ENCODE data around the gene KCNJ15. TPM values are rescaled to one million over a fixed set of nuclear protein-coding genes. Genes with fewer than 3 reads are reported as not detected.

Gene KCNJ15
- total RNA-seq, 2 donors from 2014 or later: 23.1 to 27.5 TPM

DNA sequence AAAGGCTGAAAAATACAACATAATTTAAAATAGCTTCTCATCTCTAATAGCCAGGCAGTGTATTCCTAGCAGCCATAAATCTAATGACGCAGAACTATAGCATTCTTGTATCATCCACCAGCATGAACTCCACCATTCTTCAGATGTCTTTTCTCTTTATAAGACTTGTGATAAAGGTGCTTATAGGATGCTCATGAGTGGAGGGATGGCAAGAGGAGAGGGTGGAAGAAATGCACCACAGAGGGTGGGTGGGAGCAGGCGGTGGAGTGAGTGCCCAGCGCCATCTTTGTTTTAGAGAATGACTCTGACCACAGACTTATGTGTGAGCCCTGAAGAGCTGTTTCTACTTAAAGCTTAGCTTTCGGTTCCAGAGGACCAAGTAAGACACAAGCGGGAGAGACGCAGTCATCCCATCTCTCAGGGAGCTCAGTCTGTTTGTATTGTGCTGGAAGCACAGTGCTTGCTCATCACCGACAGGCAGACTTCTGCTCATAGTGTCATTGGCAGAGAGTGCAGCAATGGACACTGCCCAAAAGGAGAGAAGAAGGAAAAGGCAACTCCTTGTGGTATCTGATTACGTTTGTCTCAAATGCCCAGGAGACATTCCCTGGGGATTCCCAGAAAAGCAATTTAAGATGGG lies 65.6 kb downstream of the KCNJ15 start:
- intact Hi-C loops (cut with DNase I): no loop called here
- Histone ChIP-seq H3K9me3 (no peaks in the 10 kb centered on the region), H3K27ac (no peak overlapping the region), H3K4me1 (no peaks in the 10 kb centered on the region), H3K27me3 (no peaks in the 10 kb centered on the region), H3K4me3 (no peak overlapping the region), H3K36me3 (replicated peaks in 1 of 2; ENCODE audit: insufficient read depth in 1 of 2, low read depth in 2 of 2) (no peaks in the 10 kb centered on the region)
- DNase-seq (no peak), ATAC-seq (no peak)
- WGBS, 2 donors: 75 to 80% methylated on average over 8 of the region's 8 CpGs
- TF ChIP-seq, protein P1, sequence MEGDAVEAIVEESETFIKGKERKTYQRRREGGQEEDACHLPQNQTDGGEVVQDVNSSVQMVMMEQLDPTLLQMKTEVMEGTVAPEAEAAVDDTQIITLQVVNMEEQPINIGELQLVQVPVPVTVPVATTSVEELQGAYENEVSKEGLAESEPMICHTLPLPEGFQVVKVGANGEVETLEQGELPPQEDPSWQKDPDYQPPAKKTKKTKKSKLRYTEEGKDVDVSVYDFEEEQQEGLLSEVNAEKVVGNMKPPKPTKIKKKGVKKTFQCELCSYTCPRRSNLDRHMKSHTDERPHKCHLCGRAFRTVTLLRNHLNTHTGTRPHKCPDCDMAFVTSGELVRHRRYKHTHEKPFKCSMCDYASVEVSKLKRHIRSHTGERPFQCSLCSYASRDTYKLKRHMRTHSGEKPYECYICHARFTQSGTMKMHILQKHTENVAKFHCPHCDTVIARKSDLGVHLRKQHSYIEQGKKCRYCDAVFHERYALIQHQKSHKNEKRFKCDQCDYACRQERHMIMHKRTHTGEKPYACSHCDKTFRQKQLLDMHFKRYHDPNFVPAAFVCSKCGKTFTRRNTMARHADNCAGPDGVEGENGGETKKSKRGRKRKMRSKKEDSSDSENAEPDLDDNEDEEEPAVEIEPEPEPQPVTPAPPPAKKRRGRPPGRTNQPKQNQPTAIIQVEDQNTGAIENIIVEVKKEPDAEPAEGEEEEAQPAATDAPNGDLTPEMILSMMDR (IDR thresholded peaks at IDR 0.05): no peak
- no peak for TF ChIP-seq POLR2A (IDR thresholded peaks at IDR 0.05)

DNA sequence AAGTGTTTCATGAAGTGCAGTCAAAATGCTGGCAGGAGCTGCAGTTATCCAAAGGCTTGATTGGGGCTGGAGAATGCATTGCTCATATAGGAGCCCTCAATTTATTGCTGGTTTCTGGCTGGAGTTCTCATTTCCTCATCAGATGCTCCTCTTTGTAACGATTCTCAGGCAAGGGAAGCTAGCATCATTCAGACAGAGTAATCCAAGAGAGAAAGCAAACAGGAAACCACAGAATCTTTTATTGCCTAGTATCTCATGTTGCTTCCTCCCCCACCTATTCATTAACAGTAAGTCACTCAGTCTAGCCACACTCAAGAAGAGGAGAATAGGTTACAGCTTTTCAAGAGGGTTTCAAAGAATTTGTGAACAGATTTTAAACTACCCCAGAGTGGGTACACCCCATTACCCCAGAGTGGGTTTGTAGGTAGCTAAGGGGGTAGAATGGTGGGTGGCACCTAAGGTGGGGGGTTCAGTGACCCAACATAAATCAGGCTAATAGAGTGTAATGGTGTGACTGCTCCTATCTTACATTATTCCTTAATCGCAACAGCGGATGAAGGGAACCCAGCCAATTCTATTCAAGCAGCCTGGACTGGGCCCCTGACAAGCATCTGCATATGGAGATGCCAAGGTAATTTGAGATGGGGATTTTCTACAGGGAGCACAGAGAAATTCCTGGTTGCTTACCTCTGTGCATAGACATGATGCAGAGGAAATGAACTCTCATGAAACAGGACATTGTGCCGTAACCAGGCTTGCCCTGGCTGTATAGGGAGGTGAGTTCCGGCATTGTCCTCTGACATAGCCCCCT lies 67.1 kb downstream of the KCNJ15 start:
- Histone ChIP-seq H3K36me3 (replicated peaks in 1 of 2; ENCODE audit: insufficient read depth in 1 of 2, low read depth in 2 of 2) (no peaks in the 10 kb centered on the region), H3K4me3 (no peak overlapping the region), H3K27ac (no peak overlapping the region), H3K4me1 (no peaks in the 10 kb centered on the region), H3K9me3 (no peaks in the 10 kb centered on the region), H3K27me3 (no peaks in the 10 kb centered on the region)
- ATAC-seq (no peak), DNase-seq (no peak)
- intact Hi-C loops (cut with DNase I): no loop called here
- TF ChIP-seq, protein P1 (IDR thresholded peaks at IDR 0.05): no peak
- TF ChIP-seq POLR2A (IDR thresholded peaks at IDR 0.05): no peak
- WGBS, 2 donors: 55 to 59% methylated on average over 5 of the region's 5 CpGs

DNA sequence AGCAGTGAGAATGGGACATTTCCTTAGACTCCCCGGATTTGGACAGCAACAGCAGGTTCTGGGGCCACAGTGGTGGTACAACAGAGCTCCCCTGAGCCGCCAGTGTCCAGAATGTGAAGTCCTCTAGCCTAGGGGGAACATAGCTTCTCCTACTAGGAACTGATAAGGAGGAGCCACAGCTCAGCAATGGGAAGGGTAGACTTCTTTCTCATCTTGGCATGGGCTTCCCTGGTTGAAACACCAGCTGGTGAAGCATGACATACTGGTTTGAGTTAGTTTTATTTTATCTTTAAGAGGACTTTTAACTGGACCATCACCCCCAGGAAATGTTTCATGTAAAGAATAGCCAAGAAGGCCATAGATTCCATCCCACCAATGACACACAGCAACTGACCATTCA lies 68.4 kb downstream of the KCNJ15 start:
- Histone ChIP-seq H3K9me3 (no peaks in the 10 kb centered on the region), H3K4me1 (no peaks in the 10 kb centered on the region), H3K36me3 (replicated peaks in 1 of 2; ENCODE audit: insufficient read depth in 1 of 2, low read depth in 2 of 2) (no peaks in the 10 kb centered on the region), H3K27ac (no peak overlapping the region), H3K4me3 (no peak overlapping the region), H3K27me3 (no peaks in the 10 kb centered on the region)
- intact Hi-C loops (cut with DNase I): no loop called here
- WGBS, 2 donors: 44 to 67% methylated on average over 2 of the region's 2 CpGs
- no peak for ATAC-seq
- DNase-seq: no peak
- TF ChIP-seq, protein P1 (IDR thresholded peaks at IDR 0.05): no peak
- no peak for TF ChIP-seq POLR2A (IDR thresholded peaks at IDR 0.05)

DNA sequence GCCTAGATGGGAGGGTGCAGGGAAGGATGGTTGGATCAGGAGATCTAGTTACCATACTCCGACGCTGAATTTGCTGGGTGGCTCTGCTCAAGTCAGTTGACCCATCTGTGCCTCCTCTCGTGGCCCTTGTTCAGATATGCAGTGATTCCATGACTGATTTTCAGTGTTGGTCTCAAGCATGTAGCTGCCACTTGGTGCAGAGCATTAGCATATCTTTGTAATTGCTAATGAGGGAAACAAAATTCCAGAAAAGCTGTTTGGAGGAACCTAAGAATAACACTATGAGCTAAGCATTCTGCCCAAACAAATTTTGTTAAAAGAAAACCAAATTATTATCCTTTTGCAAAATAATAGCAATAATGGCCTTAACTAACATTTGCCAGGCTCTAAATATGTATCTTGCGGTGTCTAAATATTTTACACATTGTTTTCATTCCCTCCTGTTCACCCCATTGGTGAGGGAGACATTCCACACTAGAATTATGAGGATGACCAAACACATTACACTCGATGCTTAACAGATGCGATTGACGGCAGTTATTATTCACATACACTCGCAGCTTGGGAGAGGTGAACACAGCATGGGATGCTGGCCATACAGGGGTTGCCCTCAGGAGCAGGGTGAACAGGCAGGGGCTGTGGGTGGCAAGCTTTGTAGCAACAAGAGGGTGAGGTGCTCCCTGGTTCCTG lies 69.1 kb downstream of the KCNJ15 start:
- H3K4me3 ChIP-seq: no peak overlapping the region
- H3K4me1 ChIP-seq: no peaks in the 10 kb centered on the region
- no peak overlapping the region for H3K27ac ChIP-seq
- ATAC-seq (no peak), DNase-seq (no peak)
- H3K27me3 ChIP-seq: no peaks in the 10 kb centered on the region
- 65 to 76% methylated on average over 8 of the region's 8 CpGs for WGBS, 2 donors
- TF ChIP-seq POLR2A (IDR thresholded peaks at IDR 0.05): no peak
- TF ChIP-seq, protein P1 (IDR thresholded peaks at IDR 0.05): no peak
- H3K9me3 ChIP-seq: no peaks in the 10 kb centered on the region
- H3K36me3 ChIP-seq (replicated peaks in 1 of 2; ENCODE audit: insufficient read depth in 1 of 2, low read depth in 2 of 2): no peaks in the 10 kb centered on the region
- intact Hi-C loops (cut with DNase I): no loop called here

Measured in body of pancreas (tissue), 4 donors.